GDM1 (cell line): ENCODE data around the gene CAPRIN1.
"Not testable (repeated sequence)": the region's sequence is repeated elsewhere in the genome, so short reads cannot be mapped to it uniquely, and the experiment has no call there.

Experiments used
- DNase-seq: peaks from one replicate; lab custom pipeline; 2025; lab: John Stamatoyannopoulos, UW

Gene CAPRIN1

DNA sequence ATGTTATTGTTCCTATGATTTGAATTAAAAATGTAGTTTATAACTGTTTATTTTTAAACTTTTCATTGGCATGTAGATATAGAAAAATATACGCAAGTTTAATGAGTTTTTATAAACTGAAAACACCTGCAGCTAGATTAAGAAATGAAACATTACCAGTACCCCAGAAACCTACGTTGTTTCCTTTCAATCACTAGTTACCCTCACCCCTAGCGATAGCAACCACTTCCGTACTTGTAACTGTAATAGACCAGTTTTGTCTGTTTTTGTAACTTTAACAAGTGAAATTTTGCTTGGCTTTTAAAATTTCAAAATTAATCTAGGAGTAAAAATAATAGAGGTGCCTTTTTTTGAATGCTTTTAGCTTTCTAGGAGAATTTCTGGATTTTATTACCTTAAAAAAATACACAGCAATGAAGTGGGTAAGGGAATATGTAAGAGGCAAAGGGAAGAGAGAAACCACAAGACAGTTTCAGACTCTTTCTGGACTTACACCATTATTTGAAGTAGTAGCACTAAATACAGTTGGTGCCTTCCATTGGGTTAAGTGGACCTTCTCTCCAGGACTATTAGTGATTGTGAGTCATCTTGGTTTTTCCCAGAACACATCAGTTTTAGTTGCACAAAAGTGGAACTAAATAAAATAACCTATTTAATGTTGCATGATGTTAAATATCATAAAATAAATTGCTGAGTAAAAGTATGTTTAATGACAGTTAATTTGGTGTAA, 35.2 kb downstream of the CAPRIN1 start:
- DNase-seq = no peak

DNA sequence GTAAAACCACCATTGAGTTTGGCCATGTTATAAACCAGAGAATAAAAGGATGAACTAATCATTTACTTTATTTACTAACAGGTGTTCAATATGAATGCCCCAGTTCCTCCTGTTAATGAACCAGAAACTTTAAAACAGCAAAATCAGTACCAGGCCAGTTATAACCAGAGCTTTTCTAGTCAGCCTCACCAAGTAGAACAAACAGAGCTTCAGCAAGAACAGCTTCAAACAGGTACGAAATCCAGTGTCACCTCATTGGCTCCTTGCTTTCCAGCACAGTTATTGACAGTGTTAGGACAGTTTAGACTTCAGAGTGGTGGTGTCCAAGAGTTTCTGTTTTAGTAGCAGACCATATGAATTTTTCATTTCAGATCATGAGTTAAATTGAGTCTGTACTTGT, 40.3 kb downstream of the CAPRIN1 start:
- DNase-seq = no peak

DNA sequence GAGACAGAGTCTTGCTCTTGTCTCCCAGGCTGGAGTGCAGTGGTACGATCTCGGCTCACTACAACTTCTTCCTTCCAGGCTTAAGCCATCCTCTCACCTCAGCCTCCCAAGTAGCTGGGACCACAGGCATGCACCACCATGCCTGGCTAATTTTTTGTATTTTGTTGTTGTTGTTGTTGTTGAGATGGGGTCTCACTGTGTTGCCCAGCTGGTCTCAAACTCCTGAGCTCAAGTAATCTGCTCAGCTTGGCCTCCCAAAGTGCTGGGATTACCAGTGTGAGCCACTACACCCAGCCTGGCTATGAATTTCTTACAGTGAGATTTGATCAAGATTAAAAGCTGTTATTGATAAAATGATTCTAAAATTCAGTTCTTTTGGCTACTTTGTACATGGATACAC, 43.4 kb downstream of the CAPRIN1 start:
- DNase-seq = not testable (repeated sequence)

DNA sequence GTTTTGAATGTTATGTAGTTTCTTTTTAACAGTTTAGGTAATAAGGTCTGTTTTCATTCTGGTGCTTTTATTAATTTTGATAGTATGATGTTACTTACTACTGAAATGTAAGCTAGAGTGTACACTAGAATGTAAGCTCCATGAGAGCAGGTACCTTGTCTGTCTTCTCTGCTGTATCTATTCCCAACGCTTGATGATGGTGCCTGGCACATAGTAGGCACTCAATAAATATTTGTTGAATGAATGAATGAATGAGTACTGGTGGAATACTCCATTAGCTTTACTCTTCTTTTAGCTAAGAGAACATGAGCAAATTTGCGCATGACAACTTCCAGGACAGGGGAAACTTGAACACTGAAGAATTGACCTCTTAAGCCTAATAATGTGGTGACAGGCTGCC, 47.3 kb downstream of the CAPRIN1 start:
- DNase-seq = no peak

DNA sequence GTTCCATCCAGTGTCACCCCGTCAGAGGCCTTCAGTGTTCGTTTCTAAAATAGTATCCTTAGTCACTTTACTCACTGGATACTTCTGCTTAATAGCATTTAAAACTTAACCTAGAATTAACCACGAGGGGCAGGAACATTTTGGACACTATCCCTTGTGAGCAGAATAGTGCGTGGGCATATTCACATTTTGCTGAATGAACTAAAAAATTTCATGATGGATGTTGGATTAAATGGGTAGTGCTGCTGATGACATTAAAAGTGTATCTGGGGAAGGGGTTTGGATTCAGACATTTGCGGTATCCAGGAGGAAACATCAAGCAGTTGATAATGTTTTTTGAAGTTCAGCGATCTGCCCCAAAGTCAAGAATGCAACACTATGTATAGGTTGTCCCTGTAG, 53.1 kb downstream of the CAPRIN1 start:
- no peak for DNase-seq

DNA sequence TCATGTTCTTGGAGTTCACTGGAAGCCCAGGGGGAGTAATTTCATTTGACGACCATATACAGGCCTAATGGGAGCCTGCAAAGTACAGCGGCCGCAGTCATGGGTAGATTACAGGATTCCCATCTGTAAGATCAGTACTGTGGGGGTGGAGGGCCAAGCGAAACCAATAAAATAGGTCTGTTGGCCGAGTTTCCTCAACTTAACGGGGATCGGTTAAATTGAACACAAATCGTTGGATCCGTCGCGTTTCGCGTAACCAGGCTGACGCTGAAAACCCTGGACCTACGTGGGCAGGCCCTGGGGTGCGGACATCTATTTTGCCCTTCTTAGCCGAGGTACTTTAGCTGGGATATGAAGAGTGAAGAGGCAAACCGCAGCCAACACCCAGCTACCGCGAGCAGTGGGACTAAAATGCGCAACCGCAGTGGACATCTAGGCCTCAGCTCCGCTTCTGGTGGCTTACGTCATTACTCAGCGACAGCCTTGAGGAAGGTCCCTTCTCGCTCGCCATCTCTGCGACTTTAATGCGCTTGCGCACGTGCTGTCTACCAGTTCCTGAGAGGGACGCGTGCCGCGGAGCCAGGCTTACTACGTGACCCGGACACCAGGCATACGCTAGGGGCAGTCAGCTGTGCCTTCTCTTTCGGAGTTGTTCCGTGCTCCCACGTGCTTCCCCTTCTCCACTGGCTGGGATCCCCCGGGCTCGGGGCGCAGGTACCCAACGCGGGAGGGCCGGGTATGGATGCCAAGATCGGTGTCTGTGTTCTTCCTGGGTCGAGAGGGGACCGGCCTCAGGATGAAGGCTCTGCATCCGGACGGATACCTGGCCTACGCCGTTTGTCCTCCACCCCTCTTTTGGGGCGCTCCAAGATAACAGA, 53.8 kb downstream of the CAPRIN1 start, which contains the start of gene NAT10:
Gene NAT10 (plus strand): TSS at position 551 of the 878 bp plus-strand sequence. CDS start 2,597 bp downstream, outside the sequence.
- DNase-seq = peak; percentile 98

DNA sequence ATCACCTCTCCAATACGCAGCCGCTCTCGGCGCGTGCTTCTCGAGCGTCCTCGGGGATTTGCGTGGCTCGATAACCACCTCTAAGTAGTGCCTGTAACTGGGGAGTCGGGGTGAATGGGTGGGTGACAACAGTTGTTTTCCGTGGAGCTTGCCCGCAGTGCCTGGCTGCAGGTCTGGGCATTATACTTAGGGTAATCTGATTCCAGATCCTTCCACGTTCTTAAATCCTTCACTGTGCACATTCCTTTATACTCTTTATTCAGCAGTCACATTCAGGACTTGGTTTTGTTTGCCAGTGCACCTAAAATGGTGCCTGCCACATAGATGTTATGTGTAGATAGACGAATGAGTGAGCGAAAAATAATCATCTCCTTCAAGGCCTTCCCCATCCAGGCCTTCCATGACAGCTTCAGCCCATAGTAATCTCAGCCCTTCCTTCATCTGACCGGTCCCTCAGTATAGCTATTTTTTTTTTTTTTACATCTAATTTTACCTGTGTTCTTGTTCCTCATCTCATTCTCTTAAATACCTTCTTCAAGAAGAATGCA, 54.5 kb downstream of the CAPRIN1 start:
- DNase-seq = no peak

DNA sequence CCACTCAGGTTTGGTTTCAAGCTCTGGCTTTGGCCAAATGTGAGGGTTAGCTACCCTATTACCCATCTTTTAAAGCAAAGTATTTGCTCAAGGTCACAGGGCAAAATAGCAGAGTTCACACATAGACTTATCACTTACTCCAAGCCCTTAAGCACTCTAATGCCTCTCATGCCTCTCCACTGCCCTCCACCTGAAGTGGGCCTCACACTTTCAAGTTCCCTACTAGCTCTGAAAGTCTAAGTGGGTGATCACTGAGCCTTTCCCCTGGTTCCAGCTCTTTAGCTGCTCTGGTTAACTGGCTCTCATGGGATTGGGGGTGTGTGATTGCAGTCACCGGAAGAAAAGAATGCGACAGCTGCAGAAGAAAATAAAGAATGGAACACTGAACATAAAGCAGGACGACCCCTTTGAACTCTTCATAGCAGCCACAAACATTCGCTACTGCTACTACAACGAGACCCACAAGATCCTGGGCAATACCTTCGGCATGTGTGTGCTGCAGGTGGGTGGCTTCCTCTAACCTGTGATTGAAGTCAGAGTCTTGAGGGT, 60.3 kb downstream of the CAPRIN1 start:
- no peak for DNase-seq

DNA sequence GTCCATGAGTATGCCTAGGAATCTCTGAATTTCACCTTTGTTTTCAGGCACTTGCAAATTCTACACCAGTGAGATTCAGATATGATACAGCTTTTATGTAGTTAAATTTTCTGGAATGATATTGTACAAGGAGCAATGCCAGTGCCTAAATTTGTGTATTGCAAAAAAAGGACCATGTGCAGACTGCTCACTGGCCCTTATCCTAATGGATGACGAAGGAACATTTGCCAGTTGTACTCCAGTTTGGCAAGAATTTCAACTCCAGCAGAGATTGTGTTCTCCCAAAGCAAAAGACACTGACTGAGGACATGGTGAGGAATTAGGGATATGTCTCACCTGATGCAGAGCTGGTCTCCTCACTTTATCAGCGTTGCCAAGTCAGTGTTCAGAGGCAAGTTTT, 62.5 kb downstream of the CAPRIN1 start:
- DNase-seq = no peak

DNA sequence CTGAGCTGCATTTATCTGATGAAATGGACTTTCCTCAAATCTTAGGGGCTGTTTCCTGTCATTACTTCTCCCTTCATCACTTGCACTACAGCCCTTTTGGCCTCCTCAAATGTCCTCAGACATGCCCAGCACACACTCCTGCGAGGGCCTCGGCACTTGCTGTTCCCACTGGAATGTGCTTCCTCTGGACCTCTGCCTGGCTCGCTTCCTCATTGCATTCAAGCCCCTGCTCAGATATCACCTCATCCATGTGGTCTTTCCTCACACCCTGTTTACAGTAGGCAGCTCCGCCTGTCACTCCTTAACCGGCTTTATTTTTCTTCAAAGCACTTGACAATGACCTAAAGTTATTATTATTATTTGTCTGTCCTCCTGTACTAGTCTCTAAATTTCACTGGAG, 62.9 kb downstream of the CAPRIN1 start:
- DNase-seq = no peak

DNA sequence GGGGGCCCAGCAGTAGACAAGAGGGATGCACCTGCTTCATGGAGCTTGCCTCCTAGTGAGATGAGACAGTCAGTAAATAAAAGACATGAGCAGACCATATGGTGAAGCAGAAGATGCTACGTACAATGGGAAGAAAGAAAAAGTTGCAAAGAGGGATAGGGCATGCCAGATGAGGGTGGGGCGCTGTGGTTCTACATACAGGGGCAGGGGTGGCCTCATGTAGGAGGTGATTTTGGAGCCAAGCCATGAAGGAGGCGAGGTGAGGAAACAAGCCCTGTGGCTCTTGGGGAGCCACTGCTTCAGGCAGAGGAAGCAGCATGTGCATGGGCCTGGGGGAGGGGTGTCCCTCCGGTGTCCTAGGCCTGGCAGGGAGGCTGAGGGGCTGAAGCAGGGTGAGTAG, 69.1 kb downstream of the CAPRIN1 start:
- no peak for DNase-seq

DNA sequence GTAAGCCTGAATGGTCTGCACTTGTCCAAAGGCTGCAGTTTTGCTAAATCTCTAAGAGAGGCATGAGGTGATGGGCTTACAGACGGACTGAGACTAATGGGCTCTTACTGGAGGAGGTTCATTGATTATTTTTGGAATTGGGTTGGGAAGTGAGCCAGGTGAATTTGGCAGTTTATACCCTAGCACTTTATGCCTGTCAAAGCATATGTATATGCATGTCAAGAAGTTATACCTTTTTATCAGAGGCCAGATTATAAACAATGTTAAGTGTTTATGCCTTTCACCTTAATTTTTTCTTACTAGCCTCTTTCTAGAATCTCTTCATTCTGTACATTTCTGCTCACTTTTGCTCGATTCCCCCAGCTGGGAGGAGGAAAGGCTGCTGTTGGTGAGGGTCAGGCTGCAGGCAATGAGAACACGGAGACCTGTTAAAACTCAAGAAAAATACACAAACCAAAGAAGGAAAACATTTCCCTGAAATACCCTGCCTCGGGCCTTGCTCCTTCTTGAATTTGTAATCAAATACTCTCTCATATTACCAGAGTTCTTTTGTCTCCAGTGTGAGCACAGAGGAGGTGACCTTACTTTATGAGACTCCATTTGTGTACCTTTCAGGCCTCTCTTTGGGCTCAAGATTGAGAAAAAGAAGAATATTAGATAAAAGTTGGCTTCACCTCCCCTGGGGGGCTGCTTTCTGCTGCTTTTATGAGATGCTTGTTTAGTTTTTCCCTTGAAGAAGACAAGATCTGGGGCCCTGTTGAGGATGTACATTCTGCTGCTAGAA, 73.5 kb downstream of the CAPRIN1 start:
- no peak for DNase-seq

DNA sequence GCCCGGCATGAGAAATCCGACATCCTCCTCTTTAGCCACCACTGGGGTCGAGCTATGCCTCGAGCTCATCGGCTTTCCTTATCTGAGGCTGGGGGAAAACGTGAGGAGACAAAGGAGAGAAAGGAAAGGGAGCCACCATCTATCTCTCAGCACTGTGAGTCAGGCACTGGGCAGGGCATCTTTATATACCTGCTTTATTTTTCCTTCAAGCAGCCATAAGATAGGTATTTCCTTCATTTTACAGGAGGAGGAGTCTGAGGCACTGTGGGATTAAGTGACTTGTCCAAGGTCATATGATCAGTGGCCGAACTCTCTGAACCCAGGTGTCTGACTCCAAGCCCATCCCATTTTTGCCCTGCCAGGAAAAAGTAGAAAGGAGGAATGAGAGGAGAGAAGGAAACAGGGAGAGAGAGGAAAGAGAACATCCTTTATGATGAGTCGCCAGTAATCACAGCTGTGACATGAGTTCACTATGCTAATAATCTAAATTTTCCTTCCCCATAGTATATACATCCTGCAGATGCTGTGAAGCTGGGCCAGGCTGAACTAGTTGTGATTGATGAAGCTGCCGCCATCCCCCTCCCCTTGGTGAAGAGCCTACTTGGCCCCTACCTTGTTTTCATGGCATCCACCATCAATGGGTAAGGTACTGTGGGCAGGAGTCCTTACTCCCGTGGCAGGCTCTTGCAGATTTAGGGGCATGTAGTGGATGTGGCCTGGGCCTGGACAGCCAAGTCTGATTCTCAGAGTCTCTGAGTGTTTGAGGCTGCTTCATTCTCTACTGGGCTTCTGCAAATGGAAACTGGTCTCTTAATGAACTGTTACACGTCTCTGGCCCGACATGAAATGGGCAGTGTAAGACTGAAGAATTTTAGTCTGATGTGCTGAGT, 75.7 kb downstream of the CAPRIN1 start:
- DNase-seq = no peak

DNA sequence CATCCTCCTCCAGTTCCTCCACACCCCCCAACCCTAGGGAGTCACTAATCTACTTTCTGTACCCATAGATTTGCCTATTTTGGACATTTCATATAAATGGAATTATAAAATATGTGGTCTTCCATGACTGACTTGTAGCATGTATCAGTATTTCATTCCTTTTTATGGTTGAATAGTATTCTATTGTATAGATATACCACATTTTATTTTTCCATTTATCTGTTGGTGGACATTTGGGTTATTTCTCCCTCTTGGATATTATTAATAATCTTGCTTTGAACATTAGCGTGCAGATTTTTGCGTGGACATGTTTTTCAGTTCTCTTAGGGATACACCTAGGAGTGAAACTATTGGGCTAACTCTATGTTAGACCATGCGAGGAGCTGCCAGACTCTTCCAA, 77.3 kb downstream of the CAPRIN1 start:
- DNase-seq = no peak

DNA sequence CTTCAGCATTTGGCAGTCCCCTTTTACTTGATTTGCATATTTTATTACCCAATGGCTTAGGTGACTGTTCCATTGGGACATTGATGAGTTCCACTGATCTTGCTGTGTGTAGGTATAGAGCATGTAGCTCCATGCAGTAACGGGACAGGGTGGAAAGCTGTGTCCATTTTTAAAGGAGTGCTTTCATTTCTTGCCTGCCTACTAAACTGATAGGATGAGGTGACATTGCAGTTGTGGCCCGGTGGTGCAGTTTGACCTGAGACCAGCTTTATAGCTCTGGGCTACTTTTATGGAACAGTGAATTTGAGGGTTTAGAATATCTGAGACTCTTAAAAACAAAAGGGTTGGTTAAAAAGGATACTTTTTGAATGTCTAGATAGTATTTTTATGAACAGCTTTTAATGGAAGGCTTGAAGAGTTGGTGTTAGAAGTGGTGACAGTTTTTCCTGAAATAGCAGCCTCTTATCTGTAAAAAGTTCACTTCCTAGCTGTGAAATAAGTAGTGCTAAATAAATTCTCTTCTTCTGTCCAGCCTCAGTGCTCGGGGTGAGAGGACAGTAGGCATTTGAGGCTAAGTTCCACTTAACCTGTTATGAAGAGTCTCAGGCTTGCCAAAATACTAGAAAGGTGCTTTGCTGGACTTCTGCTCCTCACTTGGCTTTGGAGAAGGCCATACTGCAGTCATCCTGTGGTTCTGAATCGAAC, 80.9 kb downstream of the CAPRIN1 start:
- no peak for DNase-seq

DNA sequence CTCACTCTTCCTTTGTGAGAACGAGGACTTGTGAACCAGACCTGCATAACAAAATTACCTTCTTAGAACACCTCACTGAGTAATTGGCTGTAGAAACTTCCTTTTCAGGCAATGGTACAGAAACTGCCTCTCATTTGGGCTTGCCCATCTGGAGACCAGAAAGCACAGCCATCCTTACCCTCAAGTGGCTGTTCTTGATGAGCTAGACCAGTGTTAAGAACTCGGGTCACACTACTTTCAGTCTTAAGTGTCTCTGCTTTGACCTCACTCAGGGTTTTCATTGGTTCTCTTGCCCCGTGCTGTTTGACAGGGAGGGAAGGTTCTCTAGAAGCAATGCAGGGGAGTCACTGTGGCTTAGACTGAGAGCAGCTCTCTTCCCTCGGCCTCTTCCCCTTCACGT, 83.2 kb downstream of the CAPRIN1 start:
- no peak for DNase-seq

DNA sequence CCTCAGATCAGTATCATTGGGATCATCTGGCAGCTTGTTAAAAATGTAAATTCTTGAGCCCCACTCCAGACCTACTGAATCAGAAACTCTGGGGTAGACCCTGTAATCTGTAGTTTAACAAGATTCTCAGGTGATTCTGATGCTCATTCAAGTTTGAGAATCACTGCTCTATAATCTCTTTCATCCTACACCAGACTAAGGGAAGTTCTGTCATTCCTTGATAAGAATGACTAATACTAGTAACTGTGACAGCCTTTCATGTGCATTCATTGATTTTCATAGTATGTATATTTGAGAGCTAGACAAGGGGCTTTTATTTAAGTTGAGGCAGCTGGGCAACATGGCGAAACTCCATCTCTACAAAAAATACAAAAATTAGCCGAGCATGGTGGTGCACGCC, 83.9 kb downstream of the CAPRIN1 start:
- no peak for DNase-seq

DNA sequence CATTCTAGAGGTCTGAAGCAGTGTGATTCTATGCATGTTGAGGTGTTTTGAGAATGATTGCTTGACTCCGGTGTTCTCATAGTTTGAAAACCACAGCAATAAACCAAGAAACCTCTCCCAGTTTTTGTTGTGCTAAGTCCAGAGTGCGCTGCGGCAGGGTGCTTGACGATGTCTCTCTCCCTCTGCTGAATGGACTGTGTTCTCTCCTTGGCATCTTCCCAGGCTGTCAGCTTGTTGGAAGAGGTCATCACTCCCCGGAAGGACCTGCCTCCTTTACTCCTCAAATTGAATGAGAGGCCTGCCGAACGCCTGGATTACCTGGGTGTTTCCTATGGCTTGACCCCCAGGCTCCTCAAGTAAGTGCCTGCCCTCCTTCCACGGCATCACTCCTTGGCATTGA, 84.9 kb downstream of the CAPRIN1 start:
- no peak for DNase-seq

DNA sequence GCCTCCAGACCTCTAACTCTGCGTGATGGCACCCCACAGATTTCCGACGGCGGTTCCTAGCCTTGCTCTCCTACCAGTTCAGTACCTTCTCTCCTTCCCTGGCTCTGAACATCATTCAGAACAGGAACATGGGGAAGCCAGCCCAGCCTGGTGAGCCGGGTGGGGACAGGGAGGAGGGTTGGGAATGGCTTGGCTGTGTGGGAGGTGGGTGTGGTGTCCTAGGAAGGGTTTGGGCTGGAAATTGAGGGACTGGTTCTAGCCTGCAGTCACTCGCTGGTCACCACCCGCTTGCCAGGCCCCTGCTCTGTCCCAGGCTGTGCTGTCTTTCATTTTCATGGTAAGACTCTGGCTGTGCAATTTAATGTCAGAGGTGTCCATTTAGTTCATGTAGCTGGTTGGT, 87.8 kb downstream of the CAPRIN1 start:
- no peak for DNase-seq

DNA sequence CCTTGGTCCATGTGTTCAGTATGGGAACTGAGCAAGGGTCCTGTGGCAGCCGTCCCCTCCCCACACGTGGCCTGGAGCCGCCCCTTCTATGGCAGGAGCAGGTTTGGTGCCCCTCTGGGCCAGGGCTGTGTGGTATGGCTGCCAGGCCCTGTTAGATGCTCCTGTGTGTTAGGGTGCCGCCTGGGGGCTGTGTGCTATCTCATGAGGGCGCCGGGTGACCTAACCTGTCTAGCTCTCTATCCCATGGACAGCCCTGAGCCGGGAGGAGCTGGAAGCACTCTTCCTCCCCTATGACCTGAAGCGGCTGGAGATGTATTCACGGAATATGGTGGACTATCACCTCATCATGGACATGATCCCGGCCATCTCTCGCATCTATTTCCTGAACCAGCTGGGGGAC, 88.6 kb downstream of the CAPRIN1 start:
- DNase-seq = no peak
